Measurements from ENCODE around the gene BACE1.

DNA sequence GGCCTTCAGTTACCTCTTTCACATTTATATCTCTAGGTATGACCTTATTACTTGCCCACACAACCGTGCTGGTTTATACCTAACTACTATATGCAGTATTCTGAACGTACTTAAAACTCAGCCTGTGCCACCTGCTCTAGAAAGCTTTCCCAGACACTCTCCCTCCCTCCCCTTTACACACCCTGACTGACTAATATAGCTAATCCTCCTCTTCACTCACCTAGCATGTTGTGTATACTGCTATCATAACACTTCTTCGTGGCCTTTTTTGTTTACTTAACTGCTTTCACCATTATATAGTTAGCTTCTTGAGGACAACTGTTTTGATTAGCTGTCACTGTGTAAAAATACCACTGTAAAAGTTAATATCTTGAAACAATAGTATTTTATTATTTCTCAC lies 60.1 kb downstream of the BACE1 start:
- TF ChIP-seq, protein P1, sequence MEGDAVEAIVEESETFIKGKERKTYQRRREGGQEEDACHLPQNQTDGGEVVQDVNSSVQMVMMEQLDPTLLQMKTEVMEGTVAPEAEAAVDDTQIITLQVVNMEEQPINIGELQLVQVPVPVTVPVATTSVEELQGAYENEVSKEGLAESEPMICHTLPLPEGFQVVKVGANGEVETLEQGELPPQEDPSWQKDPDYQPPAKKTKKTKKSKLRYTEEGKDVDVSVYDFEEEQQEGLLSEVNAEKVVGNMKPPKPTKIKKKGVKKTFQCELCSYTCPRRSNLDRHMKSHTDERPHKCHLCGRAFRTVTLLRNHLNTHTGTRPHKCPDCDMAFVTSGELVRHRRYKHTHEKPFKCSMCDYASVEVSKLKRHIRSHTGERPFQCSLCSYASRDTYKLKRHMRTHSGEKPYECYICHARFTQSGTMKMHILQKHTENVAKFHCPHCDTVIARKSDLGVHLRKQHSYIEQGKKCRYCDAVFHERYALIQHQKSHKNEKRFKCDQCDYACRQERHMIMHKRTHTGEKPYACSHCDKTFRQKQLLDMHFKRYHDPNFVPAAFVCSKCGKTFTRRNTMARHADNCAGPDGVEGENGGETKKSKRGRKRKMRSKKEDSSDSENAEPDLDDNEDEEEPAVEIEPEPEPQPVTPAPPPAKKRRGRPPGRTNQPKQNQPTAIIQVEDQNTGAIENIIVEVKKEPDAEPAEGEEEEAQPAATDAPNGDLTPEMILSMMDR (IDR thresholded peaks at IDR 0.05): no peak
- TF ChIP-seq RCOR1 (IDR thresholded peaks at IDR 0.05; ENCODE audit: low read length): no peak
- TF ChIP-seq IRF3 (IDR thresholded peaks at IDR 0.05; ENCODE audit: low read depth, low read length): no peak

Measured in SK-N-SH (cell line).